ENCODE data around the gene C19orf12. TPM values are rescaled to one million over a fixed set of nuclear protein-coding genes. Genes with fewer than 3 reads are reported as not detected.

The C19orf12 gene
- total and polyA plus RNA-seq, 7 experiments from 2014 or later, result 17.6 to 51.5 (median 23.3) TPM

GRCh38 chr19:29653398-29653797, 61.7 kb downstream of the C19orf12 start:
- intact Hi-C loops (cut with micrococcal nuclease), result no loop called here
- ChIA-PET POLR2A (no interaction called here), CTCF (interaction anchor here (1.0 kb wide), 1 partner anchor 43 kb away, joined by 4 read pairs; no protein-coding TSS in a partner anchor)
- no peak for DNase-seq
- H3K4me1 ChIP-seq (ENCODE audit: control insufficient read depth in 2 of 2, insufficient read depth in 2 of 2, low read length in 2 of 2), result no peaks in the 10 kb centered on the region
- H3K36me3 ChIP-seq (ENCODE audit: control insufficient read depth in 2 of 3, insufficient read depth in 3 of 3, low read length in 3 of 3), result no peaks in the 10 kb centered on the region
- H3K4me3 ChIP-seq (ENCODE audit: low read length), result no peak overlapping the region
- no peak overlapping the region for H3K4me3 Mint-ChIP-seq
- H3K27me3 ChIP-seq (ENCODE audit: control insufficient read depth in 2 of 2, insufficient read depth in 2 of 2, low read length in 2 of 2), result no peaks in the 10 kb centered on the region
- peaks cover 0 to 26% (median 0%) of the 10 kb centered on the region in 5 donors for H3K27me3 Mint-ChIP-seq
- H3K9me3 ChIP-seq (ENCODE audit: control insufficient read depth in 2 of 3, low read length in 3 of 3), result no peaks in the 10 kb centered on the region
- H3K36me3 Mint-ChIP-seq, result peaks cover 0 to 6% (median 0%) of the 10 kb centered on the region in 5 donors
- ATAC-seq, result no peak
- H3K4me1 Mint-ChIP-seq, result peaks cover 0 to 14% (median 7%) of the 10 kb centered on the region in 7 donors
- no peak overlapping the region for H3K27ac Mint-ChIP-seq
- no peak overlapping the region for H3K27ac ChIP-seq (ENCODE audit: low read depth, low read length)
- H3K9me3 Mint-ChIP-seq, result peaks cover 0 to 6% (median 0%) of the 10 kb centered on the region in 11 donors

GRCh38 chr19:29651622-29652394, 63.3 kb downstream of the C19orf12 start:
- Histone ChIP-seq H3K9me3 (ENCODE audit: control insufficient read depth in 2 of 3, low read length in 3 of 3) (no peaks in the 10 kb centered on the region), H3K27me3 (ENCODE audit: control insufficient read depth in 2 of 2, insufficient read depth in 2 of 2, low read length in 2 of 2) (no peaks in the 10 kb centered on the region), H3K27ac (ENCODE audit: low read depth, low read length) (no peak overlapping the region), H3K4me1 (ENCODE audit: control insufficient read depth in 2 of 2, insufficient read depth in 2 of 2, low read length in 2 of 2) (no peaks in the 10 kb centered on the region), H3K36me3 (ENCODE audit: control insufficient read depth in 2 of 3, insufficient read depth in 3 of 3, low read length in 3 of 3) (no peaks in the 10 kb centered on the region), H3K4me3 (ENCODE audit: low read length) (no peak overlapping the region)
- ChIA-PET CTCF (interaction anchor here (0.8 to 1.1 kb wide), 2 partner anchors 40 to 42 kb away, joined by 3 to 7 read pairs; no protein-coding TSS in a partner anchor), POLR2A (no interaction called here)
- no peak overlapping the region for H3K4me3 Mint-ChIP-seq
- DNase-seq (no peak), ATAC-seq (peak; percentile 37)
- H3K27ac Mint-ChIP-seq, result no peak overlapping the region
- H3K9me3 Mint-ChIP-seq, result peaks cover 0 to 6% (median 0%) of the 10 kb centered on the region in 11 donors
- intact Hi-C loops (cut with micrococcal nuclease), result no loop called here
- H3K4me1 Mint-ChIP-seq, result peaks cover 0 to 17% (median 7%) of the 10 kb centered on the region in 7 donors
- peaks cover 0 to 6% (median 0%) of the 10 kb centered on the region in 5 donors for H3K36me3 Mint-ChIP-seq
- H3K27me3 Mint-ChIP-seq, result peaks cover 0 to 26% (median 0%) of the 10 kb centered on the region in 5 donors

GRCh38 chr19:29650772-29651387, 64.2 kb downstream of the C19orf12 start:
- intact Hi-C loops (cut with micrococcal nuclease), result no loop called here
- peaks cover 0 to 26% (median 0%) of the 10 kb centered on the region in 5 donors for H3K27me3 Mint-ChIP-seq
- H3K4me1 ChIP-seq (ENCODE audit: control insufficient read depth in 2 of 2, insufficient read depth in 2 of 2, low read length in 2 of 2), result peaks cover 0 to 4% of the 10 kb centered on the region in 2 donors
- no peaks in the 10 kb centered on the region for H3K36me3 ChIP-seq (ENCODE audit: control insufficient read depth in 2 of 3, insufficient read depth in 3 of 3, low read length in 3 of 3)
- POLR2A ChIA-PET, result no interaction called here
- ATAC-seq (no peak), DNase-seq (no peak)
- H3K4me1 Mint-ChIP-seq, result peaks cover 6 to 23% (median 13%) of the 10 kb centered on the region in 7 donors
- H3K9me3 Mint-ChIP-seq, result peaks cover 0 to 6% (median 0%) of the 10 kb centered on the region in 11 donors
- no peak overlapping the region for H3K4me3 Mint-ChIP-seq
- H3K4me3 ChIP-seq (ENCODE audit: low read length), result no peak overlapping the region
- CTCF ChIA-PET, result interaction anchor here (0.7 kb wide), 1 partner anchor 40 kb away, joined by 4 read pairs; no protein-coding TSS in a partner anchor
- H3K27me3 ChIP-seq (ENCODE audit: control insufficient read depth in 2 of 2, insufficient read depth in 2 of 2, low read length in 2 of 2), result no peaks in the 10 kb centered on the region
- no peak overlapping the region for H3K27ac ChIP-seq (ENCODE audit: low read depth, low read length)
- no peaks in the 10 kb centered on the region for H3K9me3 ChIP-seq (ENCODE audit: control insufficient read depth in 2 of 3, low read length in 3 of 3)
- H3K36me3 Mint-ChIP-seq, result peaks cover 0 to 6% (median 0%) of the 10 kb centered on the region in 5 donors
- no peak overlapping the region for H3K27ac Mint-ChIP-seq

Other genes starting within 250 kb of the C19orf12 start
- gene VSTM2B, start 189.3 kb downstream of the C19orf12 start, total RNA-seq, result under 1 TPM in 1 of 5 experiments, not detected in 4; 0.24 TPM
- gene VSTM2B, start 189.3 kb downstream of the C19orf12 start, polyA plus RNA-seq, result not detected
- gene POP4, start 109.0 kb downstream of the C19orf12 start, total RNA-seq, result 10 to 100 TPM; 45.3 to 99.1 (median 53.4) TPM
- 100 to 1,000 TPM; 137 to 156 TPM for gene POP4, start 109.0 kb downstream of the C19orf12 start, polyA plus RNA-seq
- 10 to 100 TPM; 11.1 to 47.2 (median 17.5) TPM for gene PLEKHF1, start 49.8 kb downstream of the C19orf12 start, total RNA-seq
- gene PLEKHF1, start 49.8 kb downstream of the C19orf12 start, polyA plus RNA-seq, result 10 to 100 TPM; 11.5 to 37.6 TPM
- gene CCNE1, start 96.7 kb upstream of the C19orf12 start, total RNA-seq, result 10 to 100 TPM in 1 of 5 experiments, 1 to 10 TPM in 4; 5.3 to 36.1 (median 6.6) TPM
- 1 to 10 TPM; 1.9 to 2.6 TPM for gene CCNE1, start 96.7 kb upstream of the C19orf12 start, polyA plus RNA-seq
- 100 to 1,000 TPM in 1 of 5 experiments, 10 to 100 TPM in 4; 55.0 to 106 (median 71.8) TPM for gene URI1, start 227.0 kb upstream of the C19orf12 start, total RNA-seq
- gene URI1, start 227.0 kb upstream of the C19orf12 start, polyA plus RNA-seq, result 10 to 100 TPM; 17.5 to 27.3 TPM